Endothelial cell (in vitro differentiated cells): ENCODE measurements around the gene NAALADL2. TPM values are rescaled to one million over a fixed set of nuclear protein-coding genes. Genes with fewer than 3 reads are reported as not detected.

Source experiments
- DNase-seq: peaks from one replicate; pipeline ENCODE4 v3.0.0; 2021; ENCODE audit warnings: low spot score
- H3K27ac Mint-ChIP-seq: one replicate; pipeline ENCODE4 v1.8.0; 2021; ENCODE audit warnings: mixed read lengths, inconsistent platforms; ENCODE audit not compliant: unreplicated experiment
- H3K27me3 Mint-ChIP-seq: one replicate; pipeline ENCODE4 v1.8.0; 2021; ENCODE audit warnings: mild to moderate bottlenecking, moderate library complexity, mixed read lengths, inconsistent platforms; ENCODE audit not compliant: unreplicated experiment
- H3K36me3 Mint-ChIP-seq: one replicate; pipeline ENCODE4 v1.8.0; 2021; ENCODE audit warnings: mild to moderate bottlenecking, low read depth, mixed read lengths, inconsistent platforms; ENCODE audit not compliant: unreplicated experiment
- H3K4me1 Mint-ChIP-seq: one replicate; pipeline ENCODE4 v1.8.0; 2021; ENCODE audit warnings: mild to moderate bottlenecking, mixed read lengths, inconsistent platforms; ENCODE audit not compliant: unreplicated experiment
- H3K4me3 Mint-ChIP-seq: one replicate; pipeline ENCODE4 v1.8.0; 2021; ENCODE audit warnings: mild to moderate bottlenecking, mixed read lengths, inconsistent platforms; ENCODE audit not compliant: unreplicated experiment
- H3K9me3 Mint-ChIP-seq: one replicate; pipeline ENCODE4 v1.8.0; 2021; ENCODE audit warnings: mixed read lengths, inconsistent platforms; ENCODE audit not compliant: unreplicated experiment
- CTCF ChIP-seq: fragments of 200-600 bp; sonication (generic); IDR thresholded peaks from one replicate; pipeline ENCODE4 v1.5.0; 2021; ENCODE audit warnings: antibody characterized with exemption; ENCODE audit not compliant: unreplicated experiment
- total RNA-seq: library from RNA; stranded (reverse); fragmentation: NEBNext Ultra II Directional; extraction: Animal tissue kit (Norgen Biotek cat#: 25700); gene quantifications from one replicate; pipeline ENCODE4 v1.2.1, GENCODE V29; 2021; ENCODE audit not compliant: unreplicated experiment

The NAALADL2 gene
- total RNA-seq, 1 donor from 2014 or later = 3.5 TPM

- DNase-seq = no peak
- H3K36me3 Mint-ChIP-seq = no peaks in the 10 kb centered on the region
- no peak for TF ChIP-seq CTCF
Observed at GRCh38 chr3:175837962-175838361, 978.8 kb downstream of the NAALADL2 start.

GRCh38 chr3:175839366-175840005 is 980.4 kb downstream of the NAALADL2 start:
- H3K36me3 Mint-ChIP-seq = no peaks in the 10 kb centered on the region
- H3K27ac Mint-ChIP-seq = no peak overlapping the region
- no peak for TF ChIP-seq CTCF
- H3K4me1 Mint-ChIP-seq = no peaks in the 10 kb centered on the region
- no peaks in the 10 kb centered on the region for H3K27me3 Mint-ChIP-seq
- H3K4me3 Mint-ChIP-seq = no peak overlapping the region
- no peak for DNase-seq
- H3K9me3 Mint-ChIP-seq = no peaks in the 10 kb centered on the region

More at GRCh38 chr3:175837962-175838361, 978.8 kb downstream of the NAALADL2 start:
- Mint-ChIP-seq H3K27ac (no peak overlapping the region), H3K27me3 (no peaks in the 10 kb centered on the region), H3K4me3 (no peak overlapping the region), H3K4me1 (no peaks in the 10 kb centered on the region), H3K9me3 (no peaks in the 10 kb centered on the region)

GRCh38 chr3:175851541-175851940 is 992.4 kb downstream of the NAALADL2 start:
- no peak overlapping the region for H3K4me3 Mint-ChIP-seq
- no peaks in the 10 kb centered on the region for H3K9me3 Mint-ChIP-seq
- no peaks in the 10 kb centered on the region for H3K36me3 Mint-ChIP-seq
- no peak for DNase-seq
- no peak for TF ChIP-seq CTCF
- H3K4me1 Mint-ChIP-seq = no peaks in the 10 kb centered on the region
- H3K27ac Mint-ChIP-seq = no peak overlapping the region
- no peaks in the 10 kb centered on the region for H3K27me3 Mint-ChIP-seq

GRCh38 chr3:175852560-175852959 is 993.4 kb downstream of the NAALADL2 start:
- TF ChIP-seq CTCF = no peak
- no peaks in the 10 kb centered on the region for H3K27me3 Mint-ChIP-seq
- H3K4me1 Mint-ChIP-seq = no peaks in the 10 kb centered on the region
- no peaks in the 10 kb centered on the region for H3K36me3 Mint-ChIP-seq
- H3K4me3 Mint-ChIP-seq = no peak overlapping the region
- H3K9me3 Mint-ChIP-seq = no peaks in the 10 kb centered on the region
- H3K27ac Mint-ChIP-seq = no peak overlapping the region
- DNase-seq = no peak

- Mint-ChIP-seq H3K36me3 (no peaks in the 10 kb centered on the region), H3K4me3 (no peak overlapping the region), H3K27me3 (no peaks in the 10 kb centered on the region), H3K9me3 (no peaks in the 10 kb centered on the region), H3K27ac (no peak overlapping the region), H3K4me1 (no peaks in the 10 kb centered on the region)
- TF ChIP-seq CTCF = no peak
- DNase-seq = no peak
Observed at GRCh38 chr3:175857666-175858270, 998.6 kb downstream of the NAALADL2 start.
